ENCODE results near the gene OLFML1. TPM values are rescaled to one million over a fixed set of nuclear protein-coding genes. Genes with fewer than 3 reads are reported as not detected.

OLFML1 gene
- total and polyA plus RNA-seq, 10 of the 15 experiments (the other 5 are each of a cell fraction or from before 2014, with no cell fraction given): 0.04 to 0.71 (median 0.21) TPM; not detected in 6

GRCh38 chr11:7514099-7514591 is 28.8 kb downstream of the OLFML1 start:
- ChIA-PET POLR2A (interaction anchor here (0.7 to 3.9 kb wide), 8 partner anchors 7 to 831 kb away, joined by 3 to 21 read pairs (median 4); partner anchors contain the start of gene MRPL17), RAD21 (ENCODE audit: unreplicated experiment) (interaction anchor here (0.6 to 7.1 kb wide), 16 partner anchors 8 to 161 kb away, joined by 3 to 57 read pairs (median 4); no protein-coding TSS in a partner anchor), SMC1A (ENCODE audit: uncharacterized antibody, unreplicated experiment) (interaction anchor here (0.7 to 9.6 kb wide), 17 partner anchors 9 to 177 kb away, joined by 3 to 69 read pairs (median 10); no protein-coding TSS in a partner anchor), CTCF (interaction anchor here (0.7 to 8.1 kb wide), 26 partner anchors 9 to 769 kb away, joined by 3 to 67 read pairs (median 5); no protein-coding TSS in a partner anchor)
- H3K27me3 ChIP-seq (replicated peaks in 1 of 2; ENCODE audit: control insufficient read depth in 2 of 2, insufficient read depth in 2 of 2, low read length in 1 of 2): no peaks in the 10 kb centered on the region
- H3K4me2 ChIP-seq (ENCODE audit: control insufficient read depth, insufficient read depth): peak overlapping the region; percentile 97
- no peaks in the 10 kb centered on the region for H3K9me3 ChIP-seq (replicated peaks; ENCODE audit: control insufficient read depth, insufficient read depth, low read length)
- no peaks in the 10 kb centered on the region for H3K36me3 ChIP-seq (ENCODE audit: control insufficient read depth in 2 of 2, insufficient read depth in 2 of 2, low read length in 1 of 2)
- H2AFZ ChIP-seq (ENCODE audit: control insufficient read depth, low read depth, low read length): peak overlapping the region; percentile 78
- DNase-seq (ENCODE audit: low read depth, low spot score) (no peak), FAIRE-seq (no peak), ATAC-seq (peak; percentile 18)
- intact Hi-C loops (cut with micrococcal nuclease; ENCODE audit: unreplicated experiment) (loop anchor here (5.0 to 10.0 kb wide), 2 partner anchors 173 to 769 kb away; no protein-coding TSS in a partner anchor), in situ Hi-C loops (cut with MboI) (loop anchor here (25.0 kb wide), 1 partner anchor 1827 kb away; the partner anchor contains the start of genes TRIM22 and TRIM5)
- whole genome bisulfite sequencing (ENCODE audit: insufficient coverage, insufficient replicate concordance, low lambda C conversion rate, missing lambda C conversion rate): under 1% methylated on average over 31 of the region's 31 CpGs
- no TSS peak for BruUV-seq (replicated peaks)
- peak overlapping the region; percentile 99 for H3K27ac ChIP-seq (ENCODE audit: control insufficient read depth, insufficient read depth)
- peaks cover 27% of the 10 kb centered on the region for H3K4me1 ChIP-seq (ENCODE audit: control insufficient read depth, insufficient read depth, low read length)
- H3K79me2 ChIP-seq (ENCODE audit: control insufficient read depth, insufficient read depth, low read length): peaks cover 65% of the 10 kb centered on the region
- H4K20me1 ChIP-seq (ENCODE audit: control insufficient read depth, insufficient read depth): no peaks in the 10 kb centered on the region
- peak overlapping the region; percentile 96 for H3K9ac ChIP-seq (ENCODE audit: control insufficient read depth, insufficient read depth, low read length)
- H3K4me3 ChIP-seq: peak overlapping the region; percentile 92
- TF ChIP-seq PRDM15 (CRISPR knock-in tag; IDR thresholded peaks at IDR 0.05): no peak
- TF ChIP-seq POLR2AphosphoS5 (IDR thresholded peaks at IDR 0.05; ENCODE audit: low read length): 0 out of 2 replicates have a peak, but pooled peaks have one; percentile 12
- no peak for TF ChIP-seq HDAC2 (IDR thresholded peaks at IDR 0.05)
- no peak; the same call in 1 of the 2 replicates for TF ChIP-seq IKZF1 (conservative IDR thresholded peaks at IDR 0.05)
- TF ChIP-seq HCFC1 (IDR thresholded peaks at IDR 0.05; ENCODE audit: low read length): no peak
- no peak for TF ChIP-seq ELK1 (IDR thresholded peaks at IDR 0.05; ENCODE audit: low read depth, low read length)
- no peak for TF ChIP-seq ATF3 (IDR thresholded peaks at IDR 0.05; ENCODE audit: borderline replicate concordance, extremely low read depth, low read depth, low read length)
- no peak for TF ChIP-seq USF2 (IDR thresholded peaks at IDR 0.05; ENCODE audit: borderline replicate concordance, low read depth, low read length)
- TF ChIP-seq CBX3 (IDR thresholded peaks at IDR 0.05; ENCODE audit: borderline replicate concordance, low read depth): no peak
- no peak for TF ChIP-seq BCL11A (IDR thresholded peaks at IDR 0.05; ENCODE audit: low read depth, low read length)
- peak; percentile 86; the same call in 1 of the 2 replicates for TF ChIP-seq LARP7 (IDR thresholded peaks at IDR 0.05)
- no peak for TF ChIP-seq CBFB (IDR thresholded peaks at IDR 0.05; ENCODE audit: low read depth)
- no peak for TF ChIP-seq JUND (IDR thresholded peaks at IDR 0.05; ENCODE audit: low read depth, low read length)
- TF ChIP-seq IKZF2 (IDR thresholded peaks at IDR 0.05): 0 out of 4 replicates have a peak, but pooled peaks of 1 of the 2 experiments have one; percentile 18
- TF ChIP-seq KDM1A (IDR thresholded peaks at IDR 0.05; ENCODE audit: borderline replicate concordance): no peak
- no peak for TF ChIP-seq KLF5 (IDR thresholded peaks at IDR 0.05; ENCODE audit: partially characterized antibody)
